Measurements from ENCODE around the gene VWA2. TPM values are rescaled to one million over a fixed set of nuclear protein-coding genes. Genes with fewer than 3 reads are reported as not detected.

Gene VWA2
- total RNA-seq, 1 donor from 2014 or later = not detected

- no peak for TF ChIP-seq CTCF (IDR thresholded peaks at IDR 0.05)
- H3K27me3 Mint-ChIP-seq (ENCODE audit: unreplicated experiment) = peaks cover 71% of the 10 kb centered on the region
Measured at GRCh38 chr10:114244126-114244525, 5.1 kb downstream of the VWA2 start.

DNA sequence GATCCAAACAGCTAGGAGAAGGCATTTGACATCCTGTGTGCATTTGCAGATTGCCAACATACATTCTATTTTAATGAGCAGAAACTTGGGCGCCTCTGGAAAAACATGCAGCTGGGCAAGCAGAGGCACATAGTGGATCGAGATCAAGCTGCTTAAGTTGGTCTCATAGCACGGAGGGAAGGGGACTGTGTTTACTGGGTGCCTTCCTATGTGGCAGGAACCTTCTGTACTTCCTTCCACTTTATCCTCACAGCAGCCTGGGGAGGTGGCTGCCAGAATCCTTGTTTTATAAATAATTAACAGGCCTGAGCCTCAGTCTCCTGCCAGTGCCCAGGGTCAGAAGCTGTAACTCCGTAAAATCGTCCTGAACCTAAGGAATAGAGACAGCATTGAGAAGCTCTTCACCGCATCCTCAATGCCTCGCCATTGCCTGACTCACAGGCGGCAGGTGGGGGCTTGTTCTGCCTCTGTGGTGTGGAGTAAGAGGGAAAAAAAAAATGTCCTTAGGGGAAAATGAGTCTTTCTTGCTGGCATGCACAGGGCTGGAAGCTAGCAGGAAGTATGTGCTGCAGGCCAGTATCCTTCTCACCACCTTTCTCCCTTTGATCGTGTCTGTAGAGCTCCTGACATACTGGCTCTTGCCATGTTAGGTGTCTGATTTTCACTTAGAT is 6.2 kb downstream of the VWA2 start:
- H3K4me1 Mint-ChIP-seq (ENCODE audit: unreplicated experiment) = no peaks in the 10 kb centered on the region
- TF ChIP-seq CTCF (IDR thresholded peaks at IDR 0.05) = no peak
- no peaks in the 10 kb centered on the region for H3K9me3 Mint-ChIP-seq (ENCODE audit: unreplicated experiment)
- H3K27me3 Mint-ChIP-seq (ENCODE audit: unreplicated experiment) = peaks cover 70% of the 10 kb centered on the region
- no peak overlapping the region for H3K27ac Mint-ChIP-seq (ENCODE audit: unreplicated experiment)
- H3K4me3 Mint-ChIP-seq (ENCODE audit: unreplicated experiment) = no peak overlapping the region
- H3K36me3 Mint-ChIP-seq (ENCODE audit: unreplicated experiment) = no peaks in the 10 kb centered on the region
- no peak for DNase-seq (ENCODE audit: extremely low spot score, unreplicated experiment)

More at GRCh38 chr10:114244126-114244525, 5.1 kb downstream of the VWA2 start:
- no peaks in the 10 kb centered on the region for H3K36me3 Mint-ChIP-seq (ENCODE audit: unreplicated experiment)
- H3K4me1 Mint-ChIP-seq (ENCODE audit: unreplicated experiment) = peaks cover 3% of the 10 kb centered on the region
- H3K9me3 Mint-ChIP-seq (ENCODE audit: unreplicated experiment) = no peaks in the 10 kb centered on the region
- no peak for DNase-seq (ENCODE audit: extremely low spot score, unreplicated experiment)
- H3K27ac Mint-ChIP-seq (ENCODE audit: unreplicated experiment) = no peak overlapping the region
- H3K4me3 Mint-ChIP-seq (ENCODE audit: unreplicated experiment) = no peak overlapping the region

DNA sequence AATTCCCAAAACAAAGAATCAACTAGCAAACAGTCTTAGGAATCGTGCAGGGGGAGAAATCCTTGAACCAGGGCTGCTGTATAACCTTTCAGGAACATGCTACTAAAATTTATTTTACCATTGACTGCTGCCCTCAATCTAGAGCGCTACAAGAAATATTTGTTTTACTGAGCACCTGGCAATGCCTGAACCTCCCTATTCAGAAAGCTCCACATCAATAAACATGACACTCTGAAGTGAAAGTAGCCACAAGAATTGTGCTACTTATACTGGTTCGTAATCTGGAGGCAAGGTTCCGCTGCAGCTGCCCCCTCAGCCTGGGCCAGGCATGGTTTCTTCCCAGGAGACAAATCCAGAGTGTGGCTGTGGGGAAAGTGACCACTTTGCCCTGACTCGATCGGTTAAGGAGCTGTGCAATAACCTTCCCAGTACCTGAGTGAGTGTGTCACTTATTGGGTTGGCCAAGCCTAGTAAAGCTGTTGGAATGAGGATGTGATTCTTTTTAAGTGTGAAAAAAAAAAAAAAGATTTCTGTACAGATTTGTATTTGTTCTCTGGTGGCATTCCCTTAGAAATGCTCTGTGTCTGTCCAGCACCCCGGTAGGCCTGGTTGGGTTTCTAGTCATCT is 7.7 kb downstream of the VWA2 start:
- no peaks in the 10 kb centered on the region for H3K36me3 Mint-ChIP-seq (ENCODE audit: unreplicated experiment)
- no peaks in the 10 kb centered on the region for H3K9me3 Mint-ChIP-seq (ENCODE audit: unreplicated experiment)
- peaks cover 67% of the 10 kb centered on the region for H3K27me3 Mint-ChIP-seq (ENCODE audit: unreplicated experiment)
- no peak overlapping the region for H3K27ac Mint-ChIP-seq (ENCODE audit: unreplicated experiment)
- no peak for DNase-seq (ENCODE audit: extremely low spot score, unreplicated experiment)
- no peak for TF ChIP-seq CTCF (IDR thresholded peaks at IDR 0.05)
- H3K4me3 Mint-ChIP-seq (ENCODE audit: unreplicated experiment) = no peak overlapping the region
- no peaks in the 10 kb centered on the region for H3K4me1 Mint-ChIP-seq (ENCODE audit: unreplicated experiment)

- DNase-seq (ENCODE audit: extremely low spot score, unreplicated experiment) = no peak
- Mint-ChIP-seq H3K27ac (ENCODE audit: unreplicated experiment) (no peak overlapping the region), H3K4me1 (ENCODE audit: unreplicated experiment) (no peaks in the 10 kb centered on the region), H3K9me3 (ENCODE audit: unreplicated experiment) (no peaks in the 10 kb centered on the region), H3K36me3 (ENCODE audit: unreplicated experiment) (no peaks in the 10 kb centered on the region), H3K4me3 (ENCODE audit: unreplicated experiment) (no peak overlapping the region), H3K27me3 (ENCODE audit: unreplicated experiment) (peaks cover 48% of the 10 kb centered on the region)
- TF ChIP-seq CTCF (IDR thresholded peaks at IDR 0.05) = no peak
Measured at GRCh38 chr10:114250236-114250635, 11.2 kb downstream of the VWA2 start.

DNA sequence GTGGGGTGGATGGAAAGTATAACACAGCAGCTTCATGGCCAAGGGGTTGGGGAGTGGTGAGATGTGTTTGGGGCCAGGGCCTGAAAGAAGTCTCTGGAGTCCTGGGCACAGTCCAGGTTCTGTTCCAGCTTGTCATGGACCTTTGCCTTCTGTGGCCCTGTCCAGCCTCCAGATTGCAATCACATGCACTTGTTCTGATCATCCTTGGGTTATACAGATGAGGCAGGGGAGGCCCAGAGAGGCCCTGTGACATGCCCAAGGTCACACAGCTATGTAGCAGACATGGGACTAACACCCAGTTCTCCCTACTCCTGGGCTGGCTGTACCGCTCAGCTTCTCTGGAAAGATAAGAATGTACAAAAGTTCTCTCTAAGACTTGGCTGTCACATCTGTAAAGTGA is 11.7 kb downstream of the VWA2 start:
- Mint-ChIP-seq H3K27me3 (ENCODE audit: unreplicated experiment) (peaks cover 47% of the 10 kb centered on the region), H3K9me3 (ENCODE audit: unreplicated experiment) (no peaks in the 10 kb centered on the region), H3K36me3 (ENCODE audit: unreplicated experiment) (no peaks in the 10 kb centered on the region)

More for the DNA sequence above, 11.7 kb downstream of the VWA2 start:
- TF ChIP-seq CTCF (IDR thresholded peaks at IDR 0.05) = no peak
- Mint-ChIP-seq H3K4me3 (ENCODE audit: unreplicated experiment) (no peak overlapping the region), H3K27ac (ENCODE audit: unreplicated experiment) (no peak overlapping the region), H3K4me1 (ENCODE audit: unreplicated experiment) (no peaks in the 10 kb centered on the region)
- no peak for DNase-seq (ENCODE audit: extremely low spot score, unreplicated experiment)
